Brain pericyte (primary cell): Measurements from ENCODE around the gene TEX2.
"Not testable (repeated sequence)": the region's sequence is repeated elsewhere in the genome, so short reads cannot be mapped to it uniquely, and the experiment has no call there.

ENCODE experiments used
- DNase-seq: peaks from one replicate; pipeline ENCODE4 v3.0.0-alpha.2; 2012; ENCODE audit warnings: low read depth, low spot score

The TEX2 gene

DNA sequence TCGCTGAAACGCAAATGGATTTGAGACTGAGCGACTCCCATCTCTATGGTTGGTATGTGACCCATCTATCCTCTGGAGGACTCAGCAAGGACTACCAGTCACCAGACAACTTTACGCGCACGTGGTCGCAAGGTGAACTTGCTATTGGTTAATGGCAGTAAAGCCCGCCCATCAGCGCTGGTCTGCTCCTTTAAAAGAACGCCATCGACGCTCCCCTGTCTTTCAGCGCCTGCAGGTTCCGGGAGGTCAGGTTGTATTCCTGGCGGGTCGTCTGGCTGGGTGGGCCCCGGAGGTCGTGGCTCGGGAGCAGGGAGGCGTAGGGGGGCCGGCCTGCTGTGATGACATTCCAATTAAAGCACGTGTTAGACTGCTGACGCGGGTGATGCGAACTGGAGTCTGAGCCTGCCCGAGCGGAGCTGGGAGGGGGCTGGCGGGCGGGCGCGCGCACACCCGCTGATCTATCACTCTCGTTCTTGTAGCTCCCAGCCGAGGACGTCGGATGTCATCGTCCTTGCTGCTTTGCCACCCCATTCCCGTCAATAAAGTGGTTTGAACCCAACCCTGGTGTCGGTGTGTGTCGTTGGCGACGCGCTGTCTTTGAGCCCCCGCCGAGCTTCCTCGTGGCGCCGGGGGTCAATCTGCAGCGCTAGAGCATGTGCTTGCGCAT is 117.2 kb downstream of the TEX2 start:
- DNase-seq, result peak; percentile 97

DNA sequence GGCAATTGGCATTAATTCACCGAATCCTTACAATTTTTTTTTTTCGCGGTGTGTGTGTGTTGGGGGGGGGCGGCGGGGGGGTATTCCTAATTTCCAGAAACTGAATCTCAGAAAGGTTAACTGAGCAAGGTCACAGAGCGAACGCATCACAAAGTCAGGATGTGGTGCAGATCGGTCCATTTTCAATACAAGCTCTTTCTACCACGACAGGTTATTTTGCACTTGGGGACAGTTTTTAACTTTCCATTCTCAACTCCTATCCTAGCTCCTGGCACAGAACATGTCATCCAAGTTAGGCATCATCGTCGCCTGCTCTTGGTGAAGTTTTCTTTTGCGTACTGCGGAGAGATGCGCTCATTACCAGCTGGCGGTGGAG is 117.7 kb downstream of the TEX2 start:
- DNase-seq, result no peak

DNA sequence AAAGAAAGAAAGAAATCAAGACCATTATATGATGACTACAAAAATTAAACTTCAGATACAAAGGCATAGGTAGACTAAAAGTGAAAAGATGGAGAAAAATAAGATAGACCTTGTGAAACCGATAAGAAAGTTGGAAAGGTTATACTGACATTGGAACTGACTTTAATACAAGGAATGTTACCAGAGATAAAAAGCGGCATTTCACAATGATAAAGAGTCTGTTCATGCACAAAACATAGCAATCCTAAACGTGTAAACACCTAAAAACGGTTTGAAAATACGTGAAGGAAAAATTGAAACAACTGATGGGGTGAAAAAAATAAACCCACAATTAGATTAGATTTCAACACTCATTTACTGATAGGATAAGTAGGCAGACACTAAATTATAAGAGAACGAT is 123.5 kb downstream of the TEX2 start:
- DNase-seq, result no peak

DNA sequence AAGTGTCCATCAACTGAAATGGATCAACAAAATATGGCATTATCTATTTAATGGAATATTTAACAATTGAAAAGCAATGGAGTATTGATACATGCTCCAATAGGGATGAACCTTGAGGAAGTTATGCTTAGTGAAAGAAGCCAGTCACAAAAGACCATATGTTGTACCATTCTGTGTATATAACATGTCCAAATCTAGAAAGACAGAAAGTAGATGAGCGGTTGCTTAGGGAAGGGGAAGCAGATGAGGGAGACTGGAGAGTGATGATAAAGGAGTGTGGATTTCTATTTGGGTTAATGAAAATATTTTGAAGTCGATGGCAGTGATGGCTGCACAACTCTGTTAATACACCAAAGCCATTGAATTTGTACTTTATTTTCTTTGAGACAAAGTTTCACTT is 124.6 kb downstream of the TEX2 start:
- no peak for DNase-seq

- no peak for DNase-seq
Observed at GRCh38 chr17:64135000-64135399, 128.1 kb downstream of the TEX2 start.

- DNase-seq, result no peak
Observed at GRCh38 chr17:64134216-64134970, 128.7 kb downstream of the TEX2 start.

GRCh38 chr17:64133546-64134215 is 129.4 kb downstream of the TEX2 start:
- no peak for DNase-seq

DNA sequence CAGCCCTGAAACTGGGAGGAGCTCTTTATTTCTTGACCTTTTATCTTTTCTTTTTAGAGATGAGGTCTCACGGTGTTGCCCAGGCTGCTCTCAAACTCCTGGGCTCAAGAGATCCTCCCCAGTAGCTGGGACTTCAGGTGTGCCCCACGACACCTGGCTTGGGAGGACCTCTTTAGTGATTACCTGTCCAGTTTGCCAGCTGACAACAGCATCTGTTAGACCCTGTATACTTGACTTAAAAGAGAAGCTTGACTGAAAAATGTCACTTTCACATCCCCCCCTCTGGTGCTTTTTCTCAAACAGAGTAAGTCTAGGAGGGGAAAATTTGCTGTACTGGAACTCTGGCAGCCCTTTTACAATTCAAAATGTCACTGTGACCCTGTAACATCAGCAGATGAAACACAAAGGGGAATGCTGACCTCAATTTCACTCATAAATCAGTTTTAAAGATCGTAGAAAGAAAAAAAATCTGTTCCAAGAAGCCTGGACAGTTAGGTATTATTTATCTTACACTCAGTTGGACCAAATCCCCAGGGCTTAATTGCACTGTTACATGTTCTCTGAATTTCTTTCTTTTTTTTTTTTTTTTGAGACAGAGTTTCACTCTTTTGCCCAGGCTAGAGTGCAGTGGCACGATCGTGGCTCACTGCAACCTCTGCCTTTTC is 131.3 kb downstream of the TEX2 start:
- no peak for DNase-seq

DNA sequence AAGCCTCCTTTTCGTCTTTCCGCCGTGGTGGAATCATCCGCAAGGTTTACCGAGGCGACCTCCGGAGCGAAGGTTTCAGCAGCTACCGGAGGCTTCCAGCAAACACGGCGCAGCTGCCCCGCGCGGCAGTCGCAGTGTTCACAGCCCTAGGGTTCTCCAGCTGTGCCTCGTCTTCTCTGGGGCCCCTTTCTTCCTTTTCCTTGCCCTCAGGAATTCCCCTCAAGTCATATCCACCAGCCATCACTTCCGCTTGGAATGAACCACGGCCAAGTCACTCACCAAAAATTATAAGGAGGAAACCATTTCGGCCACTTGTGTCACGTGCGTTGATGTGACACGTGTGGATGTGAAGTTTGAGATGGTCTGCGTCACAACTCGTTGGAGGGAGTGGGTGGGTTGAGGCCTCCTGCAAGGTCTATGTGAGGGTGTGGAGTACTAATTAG is 132.5 kb downstream of the TEX2 start:
- DNase-seq, result no peak

GRCh38 chr17:64129765-64130558 is 133.1 kb downstream of the TEX2 start, which contains the start of gene ERN1:
Gene ERN1, minus strand, starts transcription at chr17:64130144. Its CDS starts 115 bp downstream, at chr17:64130029.
- peak; percentile 72 for DNase-seq

DNA sequence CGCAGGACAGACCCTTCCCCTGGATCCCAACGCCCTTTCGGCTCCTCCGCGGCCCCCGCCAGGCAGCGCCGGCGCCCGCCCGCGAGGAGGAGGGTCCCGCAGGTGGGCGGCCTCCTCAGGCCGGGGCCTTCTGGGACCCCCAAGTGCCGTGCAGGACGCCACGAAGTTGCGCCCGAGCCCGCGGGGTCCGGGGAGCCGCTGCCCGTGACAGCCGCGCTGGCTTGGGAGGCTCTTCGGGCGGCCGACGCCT is 133.6 kb downstream of the TEX2 start:
- no peak for DNase-seq

DNA sequence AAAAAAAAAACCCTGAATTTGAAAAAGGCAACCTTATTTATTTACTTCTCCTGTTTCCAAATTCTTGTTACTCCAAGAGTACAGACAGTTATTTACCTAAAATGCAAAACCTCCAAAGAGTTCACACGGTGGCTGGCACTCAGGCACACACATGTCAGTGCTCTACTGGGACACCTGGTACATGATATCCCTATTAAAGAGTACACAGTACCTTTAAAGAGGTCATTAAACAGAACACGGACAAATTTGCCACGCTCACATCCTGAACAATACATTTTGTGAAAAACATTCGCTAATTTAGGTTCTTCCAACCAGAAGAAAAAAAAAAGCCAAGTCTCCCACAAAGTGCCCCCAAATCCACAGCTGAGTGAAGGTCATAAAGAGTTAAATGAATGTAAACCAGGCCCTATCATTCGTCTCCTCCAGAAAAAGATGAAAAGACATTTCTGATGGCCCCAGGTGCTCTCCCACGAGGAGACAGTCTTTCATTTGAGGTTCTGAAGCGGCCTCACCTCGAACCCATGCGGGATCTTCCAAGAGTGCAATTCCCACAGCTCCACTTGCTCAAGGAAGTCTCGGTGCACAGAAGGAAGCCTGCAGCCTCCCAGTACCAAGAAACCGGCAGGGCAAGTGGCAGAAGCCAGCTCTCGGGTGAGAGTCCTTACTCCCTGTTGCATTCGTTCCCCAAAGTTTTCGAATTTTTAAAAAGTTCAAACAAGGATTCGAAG is 134.1 kb downstream of the TEX2 start:
- DNase-seq, result no peak

DNA sequence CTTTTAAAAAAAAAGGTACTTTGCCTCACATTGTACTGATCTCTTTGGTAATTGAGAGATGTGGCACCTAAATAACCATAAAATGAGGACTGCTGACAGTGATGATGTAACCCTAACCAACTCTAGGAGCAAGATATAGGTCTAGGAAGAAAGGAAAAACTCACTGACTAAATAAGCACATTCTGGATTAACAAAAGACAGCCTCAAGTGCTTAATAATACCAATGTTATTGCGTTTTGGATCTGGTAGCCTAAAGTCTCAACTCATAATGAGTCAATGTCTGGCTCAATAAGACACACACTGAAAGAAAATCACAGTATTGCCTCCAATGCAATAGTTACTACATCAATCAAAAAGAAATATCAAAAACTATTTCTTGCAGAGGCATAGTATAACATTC is 136.1 kb downstream of the TEX2 start:
- no peak for DNase-seq

GRCh38 chr17:64125937-64126336 is 137.1 kb downstream of the TEX2 start:
- no peak for DNase-seq

DNA sequence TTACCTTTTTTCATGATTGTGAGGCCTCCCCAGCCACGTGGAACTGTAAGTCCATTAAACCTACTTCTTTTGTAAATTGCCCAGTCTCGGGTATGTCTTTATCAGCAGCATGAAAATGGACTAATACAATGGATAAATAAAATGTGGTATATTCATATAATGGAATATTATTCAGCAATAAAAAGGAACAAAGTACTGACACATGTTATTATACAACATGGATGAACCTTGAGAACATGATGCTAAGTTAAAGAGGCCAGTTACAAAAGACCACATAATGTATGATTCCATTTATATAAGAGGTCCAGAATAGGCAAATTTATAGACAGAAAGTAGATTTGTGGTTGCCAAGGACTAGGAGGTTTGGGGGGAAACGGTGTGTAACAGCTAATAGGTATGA is 138.5 kb downstream of the TEX2 start:
- no peak for DNase-seq

DNA sequence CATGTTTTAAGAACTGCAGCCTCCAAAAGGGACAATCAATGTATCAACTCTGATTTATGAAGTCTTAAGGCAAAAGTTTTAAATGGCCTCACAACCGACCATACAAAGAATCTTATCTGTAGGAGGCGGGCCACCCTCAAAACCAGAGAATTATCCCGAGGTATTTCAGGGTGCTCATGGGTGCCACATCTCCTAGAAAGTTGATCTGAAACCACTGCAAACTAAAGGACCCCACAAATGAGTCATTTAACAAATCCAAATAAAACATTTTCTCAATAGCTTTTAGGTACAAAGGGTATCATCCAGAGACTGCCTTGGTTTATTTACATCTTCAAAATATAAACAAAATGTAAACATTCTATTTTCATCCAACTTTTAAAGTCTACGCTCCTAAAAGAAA is 139.9 kb downstream of the TEX2 start:
- no peak for DNase-seq

- DNase-seq, result not testable (repeated sequence)
Observed at GRCh38 chr17:64120972-64121786, 141.9 kb downstream of the TEX2 start.

GRCh38 chr17:64120159-64120810 is 142.8 kb downstream of the TEX2 start:
- no peak for DNase-seq
